Measurements from ENCODE around the gene TAF6. TPM values are rescaled to one million over a fixed set of nuclear protein-coding genes. Genes with fewer than 3 reads are reported as not detected.
A peak's percentile ranks its signal among the peaks of the same experiment; 100 is the strongest.

The TAF6 gene
- total and polyA plus RNA-seq, 9 of the 15 experiments (the other 6 are each of a cell fraction or from before 2014, with no cell fraction given) = 0.78 to 78.7 (median 21.3) TPM

DNA sequence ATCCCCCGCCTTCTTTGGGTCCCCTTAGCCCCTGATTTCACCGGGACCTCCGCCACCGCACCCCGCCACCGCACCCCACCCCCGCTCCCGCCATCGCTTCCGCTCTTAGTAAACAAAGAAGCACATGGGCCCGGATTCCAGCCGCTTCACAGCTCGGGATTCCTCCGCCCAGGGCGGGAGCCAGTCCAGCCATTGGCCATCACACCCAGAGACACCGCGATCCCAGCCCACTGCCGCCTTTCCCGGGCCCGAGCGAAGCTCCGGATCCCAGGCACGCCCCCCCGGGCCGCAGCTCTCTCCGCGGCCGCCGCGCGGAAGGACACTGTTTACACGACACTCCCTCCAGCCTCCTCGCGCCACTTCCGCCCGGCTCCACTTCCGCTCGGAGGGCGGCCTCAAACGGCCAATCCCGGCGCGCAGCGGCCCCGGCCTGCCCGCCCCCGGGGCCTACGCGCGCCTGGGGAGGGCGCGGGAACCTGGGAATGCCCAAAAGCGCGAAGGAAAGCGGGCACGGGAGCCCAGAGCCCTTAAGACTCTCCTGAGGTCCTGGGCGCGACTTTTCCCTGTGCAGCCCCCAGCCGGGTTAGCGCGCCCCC is 18.6 kb downstream of the TAF6 start (continued):
- TF ChIP-seq MTA2 (IDR thresholded peaks at IDR 0.05; ENCODE audit: low read depth) = no peak
- TF ChIP-seq E2F6 (IDR thresholded peaks at IDR 0.05; ENCODE audit: borderline replicate concordance in 1 of 2, extremely low read depth in 1 of 2, insufficient read depth in 1 of 2, insufficient read length in 1 of 2, low read depth in 1 of 2, low read length in 1 of 2, poor library complexity in 1 of 2, severe bottlenecking in 1 of 2) = peak; percentile 68 to 98
- TF ChIP-seq KLF1 (tag; IDR thresholded peaks at IDR 0.05) = peak; percentile 91
- 0 out of 2 replicates have a peak, but pooled peaks have one; percentile 33 for TF ChIP-seq TFAP4 (CRISPR knock-in tag; IDR thresholded peaks at IDR 0.05; ENCODE audit: borderline replicate concordance)
- peak; percentile 36; the same call in 1 of the 2 replicates for TF ChIP-seq PYGO2 (tag; IDR thresholded peaks at IDR 0.05)
- TF ChIP-seq REST (IDR thresholded peaks at IDR 0.05; ENCODE audit: borderline replicate concordance) = no peak
- TF ChIP-seq REST (CRISPR knock-in tag; IDR thresholded peaks at IDR 0.05; ENCODE audit: low read depth) = 0 out of 2 replicates have a peak, but pooled peaks have one; percentile 68
- TF ChIP-seq, protein P1, sequence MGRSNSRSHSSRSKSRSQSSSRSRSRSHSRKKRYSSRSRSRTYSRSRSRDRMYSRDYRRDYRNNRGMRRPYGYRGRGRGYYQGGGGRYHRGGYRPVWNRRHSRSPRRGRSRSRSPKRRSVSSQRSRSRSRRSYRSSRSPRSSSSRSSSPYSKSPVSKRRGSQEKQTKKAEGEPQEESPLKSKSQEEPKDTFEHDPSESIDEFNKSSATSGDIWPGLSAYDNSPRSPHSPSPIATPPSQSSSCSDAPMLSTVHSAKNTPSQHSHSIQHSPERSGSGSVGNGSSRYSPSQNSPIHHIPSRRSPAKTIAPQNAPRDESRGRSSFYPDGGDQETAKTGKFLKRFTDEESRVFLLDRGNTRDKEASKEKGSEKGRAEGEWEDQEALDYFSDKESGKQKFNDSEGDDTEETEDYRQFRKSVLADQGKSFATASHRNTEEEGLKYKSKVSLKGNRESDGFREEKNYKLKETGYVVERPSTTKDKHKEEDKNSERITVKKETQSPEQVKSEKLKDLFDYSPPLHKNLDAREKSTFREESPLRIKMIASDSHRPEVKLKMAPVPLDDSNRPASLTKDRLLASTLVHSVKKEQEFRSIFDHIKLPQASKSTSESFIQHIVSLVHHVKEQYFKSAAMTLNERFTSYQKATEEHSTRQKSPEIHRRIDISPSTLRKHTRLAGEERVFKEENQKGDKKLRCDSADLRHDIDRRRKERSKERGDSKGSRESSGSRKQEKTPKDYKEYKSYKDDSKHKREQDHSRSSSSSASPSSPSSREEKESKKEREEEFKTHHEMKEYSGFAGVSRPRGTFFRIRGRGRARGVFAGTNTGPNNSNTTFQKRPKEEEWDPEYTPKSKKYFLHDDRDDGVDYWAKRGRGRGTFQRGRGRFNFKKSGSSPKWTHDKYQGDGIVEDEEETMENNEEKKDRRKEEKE (IDR thresholded peaks at IDR 0.05; ENCODE audit: borderline replicate concordance in 1 of 2, control insufficient read depth in 1 of 2, low read depth in 2 of 2, low read length in 1 of 2) = 0 out of 4 replicates have a peak, but pooled peaks of 1 of the 2 experiments have one; percentile 79

Measured in K562 (cell line).